ENCODE results near the gene HEBP2.
"Not testable (repeated sequence)": the region's sequence is repeated elsewhere in the genome, so short reads cannot be mapped to it uniquely, and the experiment has no call there.

The HEBP2 gene, protein sequence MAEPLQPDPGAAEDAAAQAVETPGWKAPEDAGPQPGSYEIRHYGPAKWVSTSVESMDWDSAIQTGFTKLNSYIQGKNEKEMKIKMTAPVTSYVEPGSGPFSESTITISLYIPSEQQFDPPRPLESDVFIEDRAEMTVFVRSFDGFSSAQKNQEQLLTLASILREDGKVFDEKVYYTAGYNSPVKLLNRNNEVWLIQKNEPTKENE

GRCh38 chr6:138403801-138404665 is at the start of gene HEBP2:
HEBP2 (plus strand) TSS chr6:138404223; CDS start chr6:138404496, 273 bp downstream.
- peak; percentile 60 for DNase-seq

DNA sequence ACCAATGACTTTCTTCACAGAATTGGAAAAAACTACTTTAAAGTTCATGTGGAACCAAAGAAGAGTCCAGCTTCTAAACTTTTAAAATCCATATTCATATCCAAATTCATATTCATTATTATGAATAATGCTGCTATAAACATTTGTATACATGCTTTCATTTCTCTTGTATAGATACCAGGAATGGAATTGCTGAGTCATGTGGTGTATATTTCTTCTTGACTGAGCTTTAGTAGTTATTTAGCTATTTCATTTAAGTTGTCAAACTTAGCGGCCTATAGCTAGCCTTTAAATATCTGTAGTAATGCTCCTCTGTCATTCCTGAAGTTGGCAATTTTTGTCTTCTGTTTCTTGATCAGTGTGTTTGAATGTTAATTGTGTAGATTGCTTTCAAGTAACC is 46.1 kb upstream of the HEBP2 start:
- no peak for DNase-seq

- not testable (repeated sequence) for DNase-seq
Measured at GRCh38 chr6:138368684-138369083, 35.3 kb upstream of the HEBP2 start.

DNA sequence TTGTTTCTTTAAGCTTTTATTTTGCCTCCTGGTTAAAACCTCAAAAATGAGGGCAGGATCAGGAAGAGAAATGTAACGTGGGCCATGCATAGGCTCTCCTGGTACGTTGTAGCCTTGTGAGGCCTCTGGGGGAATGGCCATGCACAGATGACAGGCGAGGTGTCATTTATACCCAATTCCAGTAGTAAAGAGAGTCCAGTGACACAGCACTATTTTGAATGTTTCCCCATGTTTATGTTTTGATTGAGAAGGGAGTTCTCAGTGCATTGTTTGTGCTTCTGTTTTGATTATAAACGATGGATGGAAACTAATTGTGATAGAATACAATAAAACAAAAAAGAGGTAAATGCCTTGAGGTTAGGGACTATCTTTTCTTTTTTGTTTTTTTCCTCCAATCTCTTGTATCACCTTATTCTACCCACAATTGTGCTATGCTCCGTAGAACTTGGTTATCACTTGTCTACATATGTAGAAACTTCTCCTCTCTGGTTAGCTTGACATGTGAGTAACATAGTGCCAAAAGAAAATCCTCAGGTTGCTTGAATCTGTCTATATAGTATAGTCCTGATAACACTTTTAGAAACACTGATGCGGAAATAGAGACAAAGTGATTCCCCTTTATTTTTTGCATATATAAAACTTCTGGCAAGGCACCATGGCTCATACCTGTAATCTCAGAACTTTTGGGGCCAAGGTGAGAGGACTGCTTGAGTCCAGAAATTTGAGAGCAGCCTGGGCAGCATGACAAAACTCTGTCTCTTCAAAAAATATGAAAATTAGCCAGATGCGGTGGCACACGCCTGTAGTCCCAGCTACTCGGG is 33.2 kb upstream of the HEBP2 start:
- DNase-seq, result no peak

DNA sequence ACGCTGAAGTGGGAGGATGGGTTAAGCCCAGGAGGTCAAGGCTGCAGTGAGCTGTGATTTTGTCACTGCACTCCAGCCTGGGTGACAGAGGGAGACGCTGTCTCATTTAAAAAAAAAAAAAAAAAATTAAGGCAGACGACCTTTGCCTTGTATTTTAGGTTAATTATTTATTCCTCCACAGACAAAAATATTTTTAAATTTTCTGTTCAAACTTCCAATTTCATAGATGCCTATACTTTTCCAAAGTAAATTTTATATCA is 32.6 kb upstream of the HEBP2 start:
- no peak for DNase-seq

DNA sequence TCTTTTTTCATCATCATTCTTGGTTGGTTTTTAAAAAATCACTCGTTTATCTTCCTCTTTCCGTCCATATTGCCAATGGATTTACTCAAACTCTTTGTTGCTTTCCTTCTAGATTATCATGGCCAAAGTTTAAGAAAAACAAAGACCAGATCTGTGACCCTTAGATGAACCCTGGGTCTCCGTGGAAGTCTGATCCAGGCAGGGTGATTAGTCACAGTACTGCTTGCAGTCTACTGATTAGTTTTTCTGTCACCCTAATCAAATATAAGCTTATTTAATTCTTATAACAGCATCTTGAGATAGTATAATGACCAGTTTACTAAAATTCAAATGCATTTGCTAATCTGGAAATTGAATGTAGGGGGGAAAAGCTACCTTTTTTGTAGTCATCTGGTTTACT is 32.3 kb upstream of the HEBP2 start:
- DNase-seq, result no peak

DNA sequence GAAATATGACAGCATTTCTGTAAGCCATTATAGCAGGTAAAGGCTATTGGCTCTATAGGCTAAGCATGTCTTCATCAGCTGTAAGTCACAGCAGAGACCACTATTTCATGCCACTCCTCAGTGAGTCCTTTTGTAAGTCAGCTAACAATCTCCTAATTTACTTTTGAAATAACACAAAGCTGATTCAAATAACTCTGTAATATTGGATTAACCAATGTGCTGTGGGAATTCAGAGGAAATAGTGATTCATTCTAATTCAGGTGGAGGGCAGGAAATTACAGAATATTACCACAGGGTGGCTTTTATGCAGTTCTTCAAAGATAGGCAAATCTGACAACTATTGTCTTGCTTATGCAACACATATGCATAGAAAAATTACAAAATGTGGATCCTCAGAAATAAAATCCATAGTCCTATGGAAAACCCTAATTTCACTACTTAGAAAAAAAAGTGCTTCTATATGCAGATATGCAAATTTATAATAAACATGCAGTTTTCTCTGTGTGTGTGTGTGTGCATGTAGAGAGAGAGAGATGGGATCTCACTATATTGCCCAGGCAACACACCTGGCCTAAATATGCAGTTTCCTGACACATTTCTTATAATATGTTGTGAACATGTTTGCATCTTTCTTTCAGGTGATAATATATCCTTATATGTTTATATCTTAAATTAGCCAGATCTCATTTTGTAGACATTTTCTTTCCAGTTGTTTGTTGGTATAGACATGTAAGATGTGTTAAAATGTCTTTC is 31.1 kb upstream of the HEBP2 start:
- DNase-seq, result no peak

DNA sequence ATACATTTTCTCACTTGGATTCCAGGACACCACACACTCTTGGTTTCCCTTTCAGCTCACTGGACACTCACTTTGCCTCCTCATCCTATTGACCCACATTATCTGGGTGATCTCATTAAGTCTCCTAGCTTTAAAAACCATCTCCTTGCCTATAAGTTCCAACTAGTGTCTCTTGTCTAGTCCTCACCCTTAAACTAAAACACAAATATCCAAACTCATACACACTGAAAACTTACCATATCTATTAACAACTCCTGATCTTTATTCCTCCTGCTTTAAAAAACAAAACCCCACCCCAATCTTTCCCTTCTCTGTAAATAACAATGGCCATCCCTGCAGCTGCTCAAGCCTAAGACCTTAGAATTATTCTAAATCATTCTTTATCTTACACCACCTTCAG is 29.8 kb upstream of the HEBP2 start:
- no peak for DNase-seq

DNA sequence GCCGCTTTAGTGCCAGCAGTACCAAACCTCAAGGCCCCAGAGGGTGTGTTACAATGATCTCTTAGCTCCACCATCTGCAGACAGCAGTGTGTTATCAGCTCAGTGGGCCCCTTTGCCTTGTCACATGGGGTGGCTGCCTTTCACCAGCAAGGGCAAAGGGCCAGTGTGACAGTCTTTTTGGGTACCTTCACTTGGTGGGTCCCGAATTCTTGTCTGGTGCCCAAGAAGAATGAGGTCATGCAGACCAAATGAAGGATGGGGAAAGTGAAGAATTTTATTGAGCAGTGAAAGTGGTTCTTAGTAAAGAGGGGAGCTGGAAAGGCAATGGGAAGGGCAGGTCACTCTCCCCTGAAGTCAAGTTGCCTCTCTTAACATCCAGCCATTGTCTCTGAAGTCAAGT is 29.2 kb upstream of the HEBP2 start:
- DNase-seq, result no peak

GRCh38 chr6:138377042-138377441 is 27.0 kb upstream of the HEBP2 start:
- no peak for DNase-seq

DNA sequence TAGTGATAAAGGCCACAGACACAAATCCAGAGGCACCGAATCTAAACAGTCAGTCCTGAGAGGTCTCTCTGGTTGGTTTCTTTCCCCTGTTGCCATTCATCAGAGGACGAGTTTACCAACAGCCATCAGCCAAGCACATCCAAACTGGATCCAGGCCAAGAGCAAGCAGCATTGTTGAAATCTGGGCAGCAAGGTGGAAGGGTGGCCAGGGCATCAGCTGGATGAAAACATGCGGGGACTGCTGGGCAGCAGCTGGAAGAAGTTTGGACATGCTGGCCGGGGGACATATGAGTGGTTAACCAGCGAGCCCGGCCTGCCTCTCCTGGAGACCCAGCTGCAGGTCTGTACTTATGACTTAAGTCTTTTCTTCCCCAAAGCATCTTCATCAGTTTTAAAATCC is 26.2 kb upstream of the HEBP2 start, which contains the start of gene SMIM28:
Gene SMIM28 (plus strand): TSS at position 62 of the 400 bp plus-strand sequence. CDS start 168 bp downstream, at position 230.
- no peak for DNase-seq

DNA sequence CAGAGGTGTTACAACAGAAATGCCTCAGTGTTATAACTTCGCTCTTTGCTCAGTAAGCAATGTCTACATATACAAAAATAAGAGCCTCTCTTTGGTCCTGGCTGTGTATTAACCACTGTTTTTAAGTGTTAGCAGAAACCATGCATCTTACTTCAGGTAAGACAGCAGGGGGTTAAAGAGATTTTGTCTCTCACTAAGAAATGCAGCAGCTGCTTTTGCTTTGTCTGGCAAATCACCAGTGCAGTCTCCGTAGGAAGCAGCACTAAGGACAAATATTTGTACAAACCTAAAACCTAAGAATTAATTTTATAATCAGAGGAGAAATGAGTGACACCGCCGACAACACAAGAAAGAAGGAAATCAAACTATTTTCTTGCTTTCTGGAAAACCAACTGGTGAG is 25.6 kb upstream of the HEBP2 start:
- DNase-seq, result no peak

GRCh38 chr6:138382498-138383265 is 21.3 kb upstream of the HEBP2 start:
- DNase-seq, result no peak

DNA sequence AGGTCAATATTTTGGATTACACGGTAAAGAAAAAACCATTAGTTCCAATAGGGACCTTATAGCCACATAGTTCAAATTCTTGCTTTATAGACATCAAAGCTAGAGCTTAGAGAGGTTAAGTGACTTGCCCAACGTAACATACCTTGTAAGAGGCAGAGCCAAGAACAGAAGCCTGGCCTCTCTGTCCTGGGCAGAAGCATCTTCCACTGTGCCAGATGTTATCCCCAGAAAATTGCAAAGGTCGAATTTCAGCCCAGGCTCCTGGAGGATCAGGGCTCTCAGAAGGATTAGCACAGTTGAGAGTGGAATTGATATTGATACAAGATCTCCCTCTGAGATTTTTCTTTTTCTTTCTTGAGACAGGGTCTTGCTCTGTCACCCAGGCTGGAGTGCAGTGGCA is 20.2 kb upstream of the HEBP2 start:
- DNase-seq, result no peak

DNA sequence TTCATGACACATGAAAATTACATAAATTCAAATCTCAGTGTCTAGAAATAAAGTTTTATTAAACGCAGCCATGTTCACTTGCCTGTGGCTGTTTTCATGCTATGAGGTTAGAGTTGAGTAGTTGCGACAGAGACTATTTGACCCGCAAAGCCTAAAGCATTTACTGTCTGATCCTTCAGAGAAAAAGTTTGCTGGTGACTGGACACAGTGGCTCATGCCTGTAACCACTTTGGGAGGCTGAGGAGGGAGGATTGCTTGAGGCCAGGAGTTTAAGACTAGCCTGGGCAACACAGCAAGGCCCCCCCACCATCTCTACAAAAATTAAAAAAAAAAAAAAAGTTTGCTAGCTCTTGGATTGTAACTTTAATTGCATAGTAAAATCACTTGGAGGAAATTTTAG is 17.1 kb upstream of the HEBP2 start:
- DNase-seq, result no peak

DNA sequence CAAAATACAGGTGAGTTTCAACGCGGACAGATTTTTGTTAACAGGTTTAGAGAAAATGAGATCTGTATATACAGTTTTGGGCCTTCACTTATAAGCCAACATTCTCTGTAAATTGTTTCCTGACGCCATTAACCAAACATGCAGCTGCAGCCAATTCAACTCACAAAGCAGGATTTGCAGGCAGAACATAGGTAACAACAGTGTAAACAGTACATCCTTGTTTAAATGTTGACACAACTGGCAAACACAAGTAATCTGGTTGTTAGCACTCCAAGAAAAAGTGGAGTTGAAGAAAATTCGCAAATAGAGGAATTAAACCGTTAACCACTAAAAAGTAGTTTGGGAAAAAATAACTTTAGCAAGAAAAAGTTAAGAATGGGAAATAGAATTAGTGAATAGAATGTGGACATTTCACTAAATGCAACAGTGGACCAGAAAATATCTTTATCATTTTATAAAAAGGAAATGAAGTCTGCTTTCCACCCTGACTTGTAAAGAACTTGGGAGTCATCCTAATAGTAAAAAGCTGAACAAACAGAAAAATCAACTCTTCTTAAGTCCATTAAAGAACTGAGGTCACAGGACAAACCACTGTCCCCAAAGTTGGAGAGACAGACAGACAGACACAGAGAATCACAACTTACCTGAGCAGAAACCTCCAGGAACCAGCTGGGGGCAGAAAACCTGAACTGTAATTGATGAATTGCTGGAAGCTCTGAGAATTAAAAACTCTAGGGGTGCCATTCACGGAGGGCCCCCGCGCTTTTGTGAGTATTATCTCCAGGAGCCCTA is 16.2 kb upstream of the HEBP2 start:
- DNase-seq, result no peak

- no peak for DNase-seq
Measured at GRCh38 chr6:138389551-138389950, 14.5 kb upstream of the HEBP2 start.

GRCh38 chr6:138393871-138394783 is 9.9 kb upstream of the HEBP2 start:
- DNase-seq, result no peak

- no peak for DNase-seq
Measured at GRCh38 chr6:138396709-138397108, 7.3 kb upstream of the HEBP2 start.
